ENCODE results near the gene PDK2.

Gene PDK2

GRCh38 chr17:50103941-50104340, 8.8 kb downstream of the PDK2 start:
- DNase-seq (ENCODE audit: low spot score in 2 of 2), result no peak
- in situ Hi-C loops (cut with MboI; ENCODE audit: low sequenced_read_pairs), result no loop called here
- Histone ChIP-seq H3K36me3 (replicated peaks) (no peaks in the 10 kb centered on the region), H3K4me3 (no peak overlapping the region), H3K4me1 (no peaks in the 10 kb centered on the region), H3K9me3 (no peaks in the 10 kb centered on the region), H3K27me3 (ENCODE audit: low read depth) (no peaks in the 10 kb centered on the region)

GRCh38 chr17:50105811-50106210, 10.7 kb downstream of the PDK2 start:
- Histone ChIP-seq H3K4me3 (no peak overlapping the region), H3K9me3 (no peaks in the 10 kb centered on the region), H3K36me3 (replicated peaks) (no peaks in the 10 kb centered on the region), H3K4me1 (no peaks in the 10 kb centered on the region), H3K27me3 (ENCODE audit: low read depth) (no peaks in the 10 kb centered on the region)
- DNase-seq (ENCODE audit: low spot score in 2 of 2), result no peak
- in situ Hi-C loops (cut with MboI; ENCODE audit: low sequenced_read_pairs), result no loop called here

- no peak for DNase-seq (ENCODE audit: low spot score in 2 of 2)
- Histone ChIP-seq H3K9me3 (no peaks in the 10 kb centered on the region), H3K36me3 (replicated peaks) (no peaks in the 10 kb centered on the region), H3K27me3 (ENCODE audit: low read depth) (no peaks in the 10 kb centered on the region), H3K4me3 (no peak overlapping the region), H3K4me1 (no peaks in the 10 kb centered on the region)
- in situ Hi-C loops (cut with MboI; ENCODE audit: low sequenced_read_pairs), result no loop called here
Measured at GRCh38 chr17:50106393-50107131, 11.4 kb downstream of the PDK2 start.

- H3K9me3 ChIP-seq, result no peaks in the 10 kb centered on the region
- no peaks in the 10 kb centered on the region for H3K27me3 ChIP-seq (ENCODE audit: low read depth)
- no peak for DNase-seq (ENCODE audit: low spot score in 2 of 2)
- H3K4me1 ChIP-seq, result no peaks in the 10 kb centered on the region
- no peak overlapping the region for H3K4me3 ChIP-seq
- in situ Hi-C loops (cut with MboI; ENCODE audit: low sequenced_read_pairs), result no loop called here
- no peaks in the 10 kb centered on the region for H3K36me3 ChIP-seq (replicated peaks)
Measured at GRCh38 chr17:50107790-50108414, 12.8 kb downstream of the PDK2 start.

GRCh38 chr17:50108556-50108955, 13.4 kb downstream of the PDK2 start:
- Histone ChIP-seq H3K36me3 (replicated peaks) (no peaks in the 10 kb centered on the region), H3K9me3 (no peaks in the 10 kb centered on the region), H3K4me3 (no peak overlapping the region), H3K27me3 (ENCODE audit: low read depth) (no peaks in the 10 kb centered on the region), H3K4me1 (no peaks in the 10 kb centered on the region)
- no peak for DNase-seq (ENCODE audit: low spot score in 2 of 2)
- in situ Hi-C loops (cut with MboI; ENCODE audit: low sequenced_read_pairs), result no loop called here

- Histone ChIP-seq H3K27me3 (ENCODE audit: low read depth) (no peaks in the 10 kb centered on the region), H3K4me3 (no peak overlapping the region), H3K36me3 (replicated peaks) (no peaks in the 10 kb centered on the region), H3K4me1 (no peaks in the 10 kb centered on the region), H3K9me3 (no peaks in the 10 kb centered on the region)
- in situ Hi-C loops (cut with MboI; ENCODE audit: low sequenced_read_pairs), result no loop called here
- DNase-seq (ENCODE audit: low spot score in 2 of 2), result no peak
Measured at GRCh38 chr17:50109207-50109606, 14.1 kb downstream of the PDK2 start.

- in situ Hi-C loops (cut with MboI; ENCODE audit: low sequenced_read_pairs), result no loop called here
- Histone ChIP-seq H3K36me3 (replicated peaks) (no peaks in the 10 kb centered on the region), H3K4me1 (no peaks in the 10 kb centered on the region), H3K27me3 (ENCODE audit: low read depth) (no peaks in the 10 kb centered on the region), H3K4me3 (no peak overlapping the region), H3K9me3 (no peaks in the 10 kb centered on the region)
- DNase-seq (ENCODE audit: low spot score in 2 of 2), result no peak
Measured at GRCh38 chr17:50109785-50110184, 14.6 kb downstream of the PDK2 start.

GRCh38 chr17:50110591-50111349, 15.6 kb downstream of the PDK2 start:
- no peak overlapping the region for H3K4me3 ChIP-seq
- H3K4me1 ChIP-seq, result no peaks in the 10 kb centered on the region
- in situ Hi-C loops (cut with MboI; ENCODE audit: low sequenced_read_pairs), result no loop called here
- no peaks in the 10 kb centered on the region for H3K27me3 ChIP-seq (ENCODE audit: low read depth)
- no peaks in the 10 kb centered on the region for H3K9me3 ChIP-seq
- DNase-seq (ENCODE audit: low spot score in 2 of 2), result no peak
- H3K36me3 ChIP-seq (replicated peaks), result no peaks in the 10 kb centered on the region

GRCh38 chr17:50111673-50112655, 16.8 kb downstream of the PDK2 start:
- DNase-seq (ENCODE audit: low spot score in 2 of 2), result no peak
- no peaks in the 10 kb centered on the region for H3K9me3 ChIP-seq
- H3K4me1 ChIP-seq, result peaks cover under 1% of the 10 kb centered on the region; the same call in 1 of the 2 replicates
- no peaks in the 10 kb centered on the region for H3K27me3 ChIP-seq (ENCODE audit: low read depth)
- H3K36me3 ChIP-seq (replicated peaks), result no peaks in the 10 kb centered on the region
- H3K4me3 ChIP-seq, result no peak overlapping the region
- in situ Hi-C loops (cut with MboI; ENCODE audit: low sequenced_read_pairs), result no loop called here

- H3K36me3 ChIP-seq (replicated peaks), result no peaks in the 10 kb centered on the region
- DNase-seq (ENCODE audit: low spot score in 2 of 2), result no peak
- no peak overlapping the region for H3K4me3 ChIP-seq
- H3K27me3 ChIP-seq (ENCODE audit: low read depth), result no peaks in the 10 kb centered on the region
- H3K9me3 ChIP-seq, result no peaks in the 10 kb centered on the region
- in situ Hi-C loops (cut with MboI; ENCODE audit: low sequenced_read_pairs), result no loop called here
- H3K4me1 ChIP-seq, result peaks cover 5% of the 10 kb centered on the region; the same call in 1 of the 2 replicates
Measured at GRCh38 chr17:50112694-50113093, 17.5 kb downstream of the PDK2 start.

- Histone ChIP-seq H3K9me3 (no peaks in the 10 kb centered on the region), H3K4me1 (peaks cover 5% of the 10 kb centered on the region; the same call in 1 of the 2 replicates), H3K4me3 (no peak overlapping the region), H3K27me3 (ENCODE audit: low read depth) (no peaks in the 10 kb centered on the region), H3K36me3 (replicated peaks) (no peaks in the 10 kb centered on the region)
- no peak for DNase-seq (ENCODE audit: low spot score in 2 of 2)
- in situ Hi-C loops (cut with MboI; ENCODE audit: low sequenced_read_pairs), result no loop called here
Measured at GRCh38 chr17:50113624-50114320, 18.6 kb downstream of the PDK2 start.

- H3K4me1 ChIP-seq, result peaks cover 5% of the 10 kb centered on the region; the same call in 1 of the 2 replicates
- no peak overlapping the region for H3K4me3 ChIP-seq
- in situ Hi-C loops (cut with MboI; ENCODE audit: low sequenced_read_pairs), result no loop called here
- no peaks in the 10 kb centered on the region for H3K27me3 ChIP-seq (ENCODE audit: low read depth)
- DNase-seq (ENCODE audit: low spot score in 2 of 2), result no peak
- H3K9me3 ChIP-seq, result no peaks in the 10 kb centered on the region
- H3K36me3 ChIP-seq (replicated peaks), result no peaks in the 10 kb centered on the region
Measured at GRCh38 chr17:50114401-50114800, 19.2 kb downstream of the PDK2 start.

Measured in HAP-1 (cell line).